Chondrocyte (in vitro differentiated cells): ENCODE measurements around the gene TGFB2. TPM values are rescaled to one million over a fixed set of nuclear protein-coding genes. Genes with fewer than 3 reads are reported as not detected.

Source experiments
- DNase-seq: peaks from one replicate; pipeline ENCODE4 v3.0.0; 2021; ENCODE audit warnings: mixed read lengths, low spot score
- H3K27ac Mint-ChIP-seq: one replicate; pipeline ENCODE4 v1.8.0; 2021; ENCODE audit warnings: mild to moderate bottlenecking, moderate library complexity, mixed read lengths; ENCODE audit not compliant: unreplicated experiment
- H3K27me3 Mint-ChIP-seq: 2 replicates; pipeline ENCODE4 v1.8.0; 2021; ENCODE audit warnings: low read depth, mixed read lengths
- H3K36me3 Mint-ChIP-seq: 2 replicates; pipeline ENCODE4 v1.8.0; 2021; ENCODE audit warnings: low read depth, mixed read lengths
- H3K4me1 Mint-ChIP-seq: 2 replicates; pipeline ENCODE4 v1.8.0; 2021; ENCODE audit warnings: low read depth, mild to moderate bottlenecking, mixed read lengths
- H3K4me3 Mint-ChIP-seq: one replicate; pipeline ENCODE4 v1.8.0; 2021; ENCODE audit warnings: mild to moderate bottlenecking, moderate library complexity, mixed read lengths; ENCODE audit not compliant: unreplicated experiment
- H3K9me3 Mint-ChIP-seq: 2 replicates; pipeline ENCODE4 v1.8.0; 2021; ENCODE audit warnings: low read depth, mixed read lengths
- CTCF ChIP-seq: fragments of 200-600 bp; sonication (generic); IDR thresholded peaks from 2 replicates; pipeline ENCODE4 v1.5.0; 2021; ENCODE audit warnings: antibody characterized with exemption, mild to moderate bottlenecking, moderate library complexity
- total RNA-seq: library from RNA; stranded (reverse); gene quantifications from 3 replicates; pipeline ENCODE4 v1.2.1, GENCODE V29; 2021

Gene TGFB2
- total RNA-seq, 1 donor from 2014 or later, result 226 TPM

GRCh38 chr1:218492874-218493273 lies 147.7 kb downstream of the TGFB2 start:
- no peak for DNase-seq
- Mint-ChIP-seq H3K27ac (no peak overlapping the region), H3K36me3 (no peaks in the 10 kb centered on the region)

GRCh38 chr1:218493986-218494385 lies 148.8 kb downstream of the TGFB2 start:
- DNase-seq, result no peak
- TF ChIP-seq CTCF, result no peak
- peaks cover 65% of the 10 kb centered on the region for H3K4me1 Mint-ChIP-seq
- H3K27me3 Mint-ChIP-seq, result no peaks in the 10 kb centered on the region
- no peak overlapping the region for H3K27ac Mint-ChIP-seq
- no peaks in the 10 kb centered on the region for H3K36me3 Mint-ChIP-seq
- no peak overlapping the region for H3K4me3 Mint-ChIP-seq
- peaks cover 3% of the 10 kb centered on the region for H3K9me3 Mint-ChIP-seq

More at GRCh38 chr1:218492874-218493273, 147.7 kb downstream of the TGFB2 start:
- no peaks in the 10 kb centered on the region for H3K27me3 Mint-ChIP-seq
- no peak for TF ChIP-seq CTCF
- no peak overlapping the region for H3K4me3 Mint-ChIP-seq
- H3K9me3 Mint-ChIP-seq, result peaks cover 3% of the 10 kb centered on the region
- H3K4me1 Mint-ChIP-seq, result peaks cover 65% of the 10 kb centered on the region

Other genes starting within 250 kb of the TGFB2 start
- gene RRP15, start 60.0 kb upstream of the TGFB2 start, total RNA-seq, result 15.2 to 18.2 TPM (median 16.9 TPM) in 3 replicates